ENCODE data around the gene DOCK9.

Gene DOCK9

DNA sequence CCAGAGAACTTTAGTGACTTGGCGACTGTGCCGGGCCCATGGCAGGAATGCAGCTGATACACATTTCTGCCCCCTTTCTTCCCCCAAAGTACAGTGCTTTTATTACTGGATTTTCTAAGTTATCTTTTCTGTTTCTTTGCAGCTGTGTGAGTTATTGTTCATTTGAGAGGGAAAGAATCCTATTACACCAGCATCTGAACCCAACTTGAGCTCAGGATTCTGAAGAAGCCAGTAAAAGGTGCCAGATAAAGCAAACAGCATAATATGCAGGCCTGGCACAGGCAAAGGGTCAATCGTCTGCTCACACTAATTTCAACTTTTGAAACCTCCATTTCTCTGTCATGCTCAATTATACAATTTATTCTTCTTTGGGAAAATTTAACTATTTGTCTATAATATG is 93.9 kb downstream of the DOCK9 start:
- no peak for DNase-seq

DNA sequence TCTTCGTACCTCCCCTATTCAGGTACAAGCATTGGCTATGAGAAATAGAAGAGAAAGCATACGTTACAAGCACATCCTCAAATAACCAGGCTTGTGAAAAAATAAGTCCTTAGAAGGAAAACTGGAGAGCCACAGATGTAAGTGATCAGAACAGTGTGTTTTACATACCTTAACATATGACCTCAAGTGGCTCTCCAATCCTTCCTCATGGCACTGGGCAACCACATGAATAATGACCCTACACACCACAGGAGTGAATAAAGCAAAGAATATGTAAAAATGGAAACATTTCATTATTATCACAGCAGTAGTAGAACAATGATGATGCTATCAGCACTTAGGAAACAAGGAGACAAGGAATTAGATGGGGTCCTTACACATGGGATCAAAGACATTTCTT is 96.5 kb downstream of the DOCK9 start:
- no peak for DNase-seq

DNA sequence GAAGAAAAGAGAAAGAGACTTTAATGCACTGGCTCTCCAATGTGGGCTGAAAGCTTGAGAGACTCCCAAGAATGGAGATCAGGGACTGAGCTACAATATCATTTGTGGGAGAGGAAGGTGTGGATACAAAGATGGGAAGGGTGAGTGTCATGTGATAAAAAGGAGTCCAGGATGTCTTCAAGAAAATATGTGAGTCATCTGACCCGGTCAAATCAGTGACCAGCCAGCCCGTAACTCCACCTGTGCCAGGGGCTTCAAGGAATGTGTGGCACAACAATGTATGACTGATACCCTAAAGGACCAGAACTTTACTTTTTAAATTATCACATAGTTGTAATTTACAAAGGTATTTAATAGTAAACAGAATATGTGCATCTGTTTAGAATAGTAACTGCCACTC is 97.2 kb downstream of the DOCK9 start:
- DNase-seq, result no peak

- no peak for DNase-seq
These were observed 97.9 kb downstream of the DOCK9 start for GRCh38 chr13:98879957-98880356.

DNA sequence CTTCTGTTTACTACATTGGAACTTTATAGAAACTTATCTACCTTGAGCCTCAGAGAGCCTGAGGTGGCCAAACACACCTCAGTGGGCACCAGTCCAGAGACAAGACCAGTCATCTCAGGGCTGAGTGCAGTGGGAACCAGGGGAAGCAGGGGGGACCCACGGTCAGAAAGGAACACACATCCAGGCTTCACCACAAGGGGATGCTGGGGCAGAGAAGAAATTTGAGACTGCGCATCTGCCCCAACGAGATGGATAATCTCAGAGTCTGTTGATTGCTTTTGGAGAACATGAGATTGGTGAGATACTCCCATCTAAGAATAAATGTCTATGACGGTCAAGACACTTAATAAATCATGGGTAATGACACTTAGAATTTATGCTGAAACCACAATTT is 98.7 kb downstream of the DOCK9 start:
- DNase-seq, result no peak

- no peak for DNase-seq
These were observed 99.3 kb downstream of the DOCK9 start for GRCh38 chr13:98878486-98879126.

DNA sequence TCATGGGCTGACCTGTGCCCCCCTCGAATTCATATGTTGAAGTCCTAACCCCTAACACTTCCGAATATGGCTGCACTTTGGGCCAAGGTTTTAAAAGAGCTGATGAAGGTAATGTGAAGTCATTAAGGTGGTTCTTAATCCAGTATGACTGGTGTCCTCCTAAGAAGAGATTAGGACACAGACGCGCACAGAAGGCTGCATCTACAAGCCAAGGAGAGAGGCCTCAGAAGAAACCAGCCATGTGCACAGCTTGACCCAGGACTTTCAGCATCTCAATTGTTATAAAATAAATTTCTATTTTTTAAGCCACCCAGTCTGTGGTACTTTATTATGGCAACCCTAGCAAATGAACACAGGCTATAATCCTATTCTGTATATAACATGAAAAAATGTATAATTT is 99.9 kb downstream of the DOCK9 start:
- DNase-seq, result no peak

GRCh38 chr13:98877466-98877865 is 100.4 kb downstream of the DOCK9 start:
- no peak for DNase-seq

- DNase-seq, result no peak
These were observed 102.6 kb downstream of the DOCK9 start for GRCh38 chr13:98875146-98875729.

DNA sequence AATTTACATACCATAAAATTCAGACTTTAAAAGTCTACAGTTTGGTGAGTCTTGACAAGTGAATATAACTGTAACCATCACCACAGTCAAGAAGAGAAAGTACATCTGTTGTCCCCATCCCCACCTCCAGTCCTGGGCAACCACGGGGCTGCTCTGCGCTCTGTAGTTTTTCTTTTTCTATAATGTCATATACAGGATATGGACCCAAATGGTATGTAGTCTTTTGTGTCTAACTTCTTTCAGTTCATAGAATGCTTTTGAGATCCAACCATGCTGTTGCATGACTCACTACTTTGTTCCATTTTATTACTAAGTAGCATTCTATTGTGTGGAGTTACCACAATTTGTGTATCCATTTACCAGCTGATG is 103.9 kb downstream of the DOCK9 start:
- DNase-seq, result no peak

GRCh38 chr13:98873377-98874028 is 104.4 kb downstream of the DOCK9 start:
- DNase-seq, result no peak

DNA sequence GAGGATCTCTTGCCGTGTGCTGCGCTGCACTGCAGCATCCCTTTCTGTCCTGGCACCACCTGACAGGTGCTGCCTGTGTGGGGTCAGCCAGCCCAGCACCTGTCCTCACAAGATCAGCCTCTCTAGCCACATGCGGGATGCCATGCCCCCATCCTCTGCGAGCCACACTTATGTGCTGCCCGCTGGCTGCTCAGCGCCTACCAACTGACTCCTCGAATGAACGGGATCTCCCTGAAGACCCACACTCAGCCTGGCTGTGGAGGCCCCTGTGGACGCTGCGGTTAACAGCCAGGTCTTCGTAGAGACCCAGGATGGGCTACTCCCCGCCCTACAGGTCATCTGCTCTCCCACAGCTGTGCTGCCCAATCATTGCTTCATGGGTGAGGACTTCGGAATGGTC is 106.1 kb downstream of the DOCK9 start:
- no peak for DNase-seq

GRCh38 chr13:98869408-98870090 is 108.3 kb downstream of the DOCK9 start:
- DNase-seq, result no peak

DNA sequence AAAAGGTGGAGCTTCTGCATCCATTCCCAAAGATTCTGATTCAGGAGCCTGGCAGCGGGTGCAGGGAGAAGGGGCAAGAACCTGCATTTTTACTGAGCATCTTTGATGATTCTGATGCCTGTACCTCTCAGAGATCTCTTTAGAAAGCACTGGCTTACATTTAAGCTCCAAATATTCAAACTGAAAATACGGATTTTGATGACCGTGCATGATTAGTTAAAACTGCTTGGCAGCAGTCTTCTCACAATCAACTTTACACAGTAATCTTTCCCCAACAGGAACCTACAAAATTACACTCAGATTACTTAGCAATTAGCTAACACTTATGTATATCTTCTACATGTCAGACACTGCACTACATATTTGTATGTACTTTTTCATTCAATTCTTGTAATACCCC is 108.9 kb downstream of the DOCK9 start:
- DNase-seq, result no peak

- no peak for DNase-seq
These were observed 111.0 kb downstream of the DOCK9 start for GRCh38 chr13:98866882-98867281.

DNA sequence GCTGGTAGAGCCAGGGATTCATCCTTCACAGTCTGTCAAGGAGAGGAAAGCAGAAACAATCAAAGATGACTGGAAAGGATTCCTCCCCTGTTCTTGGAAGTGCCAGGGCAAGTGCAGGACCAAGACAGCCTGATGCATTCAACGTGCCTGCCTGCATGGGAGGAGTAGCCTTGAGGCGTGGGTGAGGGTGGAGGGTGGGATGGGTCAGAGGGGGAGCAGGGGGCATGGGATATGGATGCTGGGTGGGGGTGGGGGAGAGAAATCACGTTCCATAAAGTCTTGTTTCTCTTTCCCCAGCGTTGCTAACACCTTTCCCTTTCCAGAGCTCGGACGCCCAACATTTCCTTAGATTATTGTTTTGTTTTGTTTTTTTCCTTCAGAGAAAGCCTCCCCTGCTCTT is 117.4 kb downstream of the DOCK9 start:
- DNase-seq, result no peak

DNA sequence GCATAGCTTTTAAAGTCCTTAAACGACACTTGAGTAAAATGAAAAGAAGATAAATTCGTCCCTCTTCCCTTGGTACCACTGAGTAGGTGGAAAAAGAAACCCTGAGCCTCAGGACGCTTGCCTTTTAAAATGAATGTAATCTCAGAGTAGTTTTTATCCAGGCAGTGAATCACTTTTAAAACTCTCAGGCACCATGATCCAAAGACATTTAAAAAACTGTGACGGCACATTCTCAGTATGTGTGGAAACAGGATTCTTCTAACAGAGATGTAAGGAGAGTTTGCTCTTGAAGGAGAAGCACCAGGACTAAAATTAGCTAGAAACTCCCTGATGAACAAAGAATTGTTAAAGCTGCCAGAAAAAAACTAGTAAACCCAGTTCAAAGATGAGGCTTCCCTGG is 119.7 kb downstream of the DOCK9 start:
- no peak for DNase-seq

- no peak for DNase-seq
These were observed 120.9 kb downstream of the DOCK9 start for GRCh38 chr13:98856983-98857382.

- DNase-seq, result no peak
These were observed 123.4 kb downstream of the DOCK9 start for GRCh38 chr13:98854448-98854847.

DNA sequence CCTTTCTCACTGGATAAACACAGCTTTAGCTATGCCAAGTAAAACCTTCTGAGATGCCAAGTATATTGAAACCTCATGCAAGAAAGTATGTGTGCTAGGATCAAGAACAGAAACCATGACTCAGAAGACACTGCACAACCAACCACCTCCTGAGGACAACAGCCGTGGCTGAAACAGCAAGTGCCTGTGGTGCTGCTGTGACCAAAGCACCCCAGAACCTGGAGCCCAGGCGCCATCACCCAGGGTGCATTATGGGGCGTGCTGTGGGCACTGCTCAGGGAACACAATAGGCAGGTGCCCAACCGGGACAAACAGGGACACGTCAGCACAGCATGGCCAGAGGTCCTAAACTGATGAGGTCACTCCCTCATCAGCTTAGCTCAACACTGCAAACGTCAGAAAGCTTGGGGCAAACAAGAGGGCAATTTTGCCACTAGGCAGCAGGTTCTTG is 124.1 kb downstream of the DOCK9 start:
- DNase-seq, result no peak

GRCh38 chr13:98851276-98851675 is 126.6 kb downstream of the DOCK9 start:
- no peak for DNase-seq

DNA sequence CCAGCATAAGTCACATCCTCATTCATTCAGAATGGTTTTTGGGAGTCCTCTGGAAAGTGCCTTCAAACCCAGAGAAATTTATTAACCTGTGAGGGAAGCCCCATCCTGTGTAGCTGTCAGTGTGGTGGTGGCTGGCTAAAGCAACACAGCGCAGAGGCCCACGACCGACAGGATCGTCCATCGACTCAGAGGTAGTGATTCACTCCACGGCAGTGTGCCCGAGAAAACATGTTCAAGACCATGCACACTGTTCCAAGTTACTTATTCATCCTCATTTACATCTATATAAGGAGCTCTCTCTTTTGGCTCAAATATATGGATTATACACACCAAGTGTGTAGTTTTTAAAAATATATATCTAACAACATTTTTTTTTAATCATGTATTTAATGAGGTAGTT is 129.1 kb downstream of the DOCK9 start:
- DNase-seq, result no peak

DNA sequence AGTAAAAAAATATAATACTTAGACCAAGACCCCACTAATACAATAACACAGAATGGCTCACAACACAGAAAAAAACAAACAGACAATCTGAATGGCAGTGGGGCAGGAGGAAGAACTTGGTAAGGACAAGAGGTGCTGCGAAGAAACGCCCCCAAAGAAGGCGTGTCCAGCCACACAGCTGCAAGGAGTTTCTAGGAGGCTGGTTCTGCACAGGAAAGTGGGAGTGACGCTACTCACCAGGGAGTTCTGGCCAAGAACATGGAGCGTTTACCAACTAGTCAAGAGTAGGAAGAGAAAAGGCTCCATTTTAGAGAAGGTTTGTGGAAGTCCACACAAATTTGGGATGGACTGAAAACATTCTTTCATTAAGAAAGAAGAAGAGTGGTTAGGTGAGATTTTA is 130.1 kb downstream of the DOCK9 start:
- no peak for DNase-seq

DNA sequence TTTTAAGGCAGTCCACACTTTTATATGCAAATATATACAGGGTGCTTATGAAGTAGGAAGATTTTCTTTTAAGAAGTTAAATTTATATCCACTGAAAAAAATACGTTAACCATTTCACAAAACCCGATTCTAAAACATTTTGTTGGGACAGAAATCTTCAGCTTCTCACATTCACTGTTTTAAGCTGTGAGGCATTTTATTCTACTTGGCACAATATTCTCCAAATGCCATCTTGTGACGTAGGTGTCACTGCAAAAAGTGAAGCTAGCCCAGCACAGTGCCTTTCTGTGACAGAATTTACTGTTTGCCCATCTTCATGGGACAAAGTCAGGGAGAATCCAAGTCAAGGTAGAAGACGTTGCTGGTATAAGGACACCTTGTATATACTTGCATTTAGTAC is 130.9 kb downstream of the DOCK9 start:
- DNase-seq, result no peak

Measured in SIG-M5 (cell line).